Small intestine (tissue), 7 donors: Measurements from ENCODE around the gene TRMT1L. TPM values are rescaled to one million over a fixed set of nuclear protein-coding genes. Genes with fewer than 3 reads are reported as not detected.

ENCODE experiments used
- DNase-seq, 2 donors: peaks; one replicate each; pipeline versions ENCODE4 v3.0.0 to v3.0.0-alpha.2; 2013
- FAIRE-seq: peaks from 2 replicates; lab custom pipeline; 2012; peaks lifted over from hg19 to GRCh38; lab: Jason Lieb, UNC
- H3K27ac ChIP-seq, 3 donors: one replicate each; pipeline ENCODE4 v1.5.1; 2013; ENCODE audit warnings: low read length in 2 of 3, mild to moderate bottlenecking in 2 of 3, control low read depth in 1 of 3, inconsistent platforms in 1 of 3, low read depth in 1 of 3, moderate library complexity in 1 of 3
- H3K27me3 ChIP-seq, 3 donors: one replicate each; pipeline ENCODE4 v1.6.1; 2013; ENCODE audit warnings: low read length in 3 of 3, inconsistent platforms in 1 of 3; ENCODE audit not compliant: control insufficient read depth in 3 of 3, insufficient read depth in 3 of 3
- H3K36me3 ChIP-seq, 3 donors: one replicate each; pipeline ENCODE4 v1.6.1; 2013; ENCODE audit warnings: low read length in 3 of 3, inconsistent platforms in 1 of 3, low read depth in 1 of 3, mild to moderate bottlenecking in 1 of 3, moderate library complexity in 1 of 3; ENCODE audit not compliant: control insufficient read depth in 3 of 3, insufficient read depth in 2 of 3
- H3K4me1 ChIP-seq, 3 donors: one replicate each; pipeline ENCODE4 v1.6.1; 2013; ENCODE audit warnings: low read length in 2 of 3, inconsistent platforms in 1 of 3, low read depth in 1 of 3, mild to moderate bottlenecking in 1 of 3, moderate library complexity in 1 of 3; ENCODE audit not compliant: control insufficient read depth in 3 of 3, insufficient read depth in 2 of 3
- H3K4me3 ChIP-seq, 3 donors: one replicate each; pipeline ENCODE4 v1.5.1; 2013; ENCODE audit warnings: low read length in 3 of 3, control low read depth in 1 of 3, inconsistent platforms in 1 of 3, low read depth in 1 of 3, mild to moderate bottlenecking in 1 of 3, moderate library complexity in 1 of 3
- H3K9me3 ChIP-seq, 2 donors: one replicate each; pipeline ENCODE4 v1.6.1; 2013; ENCODE audit warnings: low read depth in 1 of 2, low read length in 1 of 2; ENCODE audit not compliant: control insufficient read depth in 2 of 2, insufficient read depth in 1 of 2
- WGBS, 3 donors: extraction: QIAGEN DNeasy Blood & Tissue Kit; methylation state at CpG; one replicate each; pipeline ENCODE4 v1.1.7; 2013; 5-methylcytosine and 5-hydroxymethylcytosine counted together
- polyA plus RNA-seq, 4 donors: library from polyadenylated mRNA; stranded (reverse) in 3 of 4; unstranded in 1 of 4; fragments of 200-250 nt in 3 of 4; fragments of 120-200 nt in 1 of 4; gene quantifications; one replicate each; pipeline versions ENCODE4 v1.2.1 to v1.2.3, GENCODE V29; 2013
- donor health status: healthy with polysubstance abuse.
- donor health status: control.
- donor health status: control.
- donor health status: Bipolar disorder and iron deficiency.
- donor health status: healthy.

The TRMT1L gene
- polyA plus RNA-seq, 4 donors, result 5.4 to 16.8 (median 10.1) TPM

GRCh38 chr1:185108321-185108720 lies 48.4 kb downstream of the TRMT1L start:
- Histone ChIP-seq H3K27me3 (no peaks in the 10 kb centered on the region), H3K4me3 (no peak overlapping the region), H3K9me3 (peaks cover 0 to 21% of the 10 kb centered on the region in 2 donors), H3K4me1 (no peaks in the 10 kb centered on the region), H3K36me3 (peaks cover 0 to 2% (median 0%) of the 10 kb centered on the region in 3 donors), H3K27ac (no peak overlapping the region)
- no peak for DNase-seq
- no peak for FAIRE-seq

GRCh38 chr1:185105121-185105520 lies 51.6 kb downstream of the TRMT1L start:
- Histone ChIP-seq H3K27me3 (no peaks in the 10 kb centered on the region), H3K36me3 (peaks cover 0 to 2% (median 0%) of the 10 kb centered on the region in 3 donors), H3K27ac (no peak overlapping the region), H3K9me3 (peaks cover 0 to 19% of the 10 kb centered on the region in 2 donors), H3K4me1 (no peaks in the 10 kb centered on the region), H3K4me3 (no peak overlapping the region)
- DNase-seq (no peak), FAIRE-seq (no peak)
- WGBS, 3 donors, result 92 to 98% (median 96%) methylated on average over 3 of the region's 3 CpGs

GRCh38 chr1:185104083-185104482 lies 52.7 kb downstream of the TRMT1L start:
- FAIRE-seq (no peak), DNase-seq (no peak)
- H3K4me1 ChIP-seq, result no peaks in the 10 kb centered on the region
- peaks cover 0 to 11% of the 10 kb centered on the region in 2 donors for H3K9me3 ChIP-seq
- H3K4me3 ChIP-seq, result no peak overlapping the region
- H3K27me3 ChIP-seq, result no peaks in the 10 kb centered on the region
- peaks cover 0 to 2% (median 1%) of the 10 kb centered on the region in 3 donors for H3K36me3 ChIP-seq
- WGBS, 3 donors, result 79 to 93% (median 88%) methylated on average over 3 of the region's 3 CpGs
- H3K27ac ChIP-seq, result no peak overlapping the region

- Histone ChIP-seq H3K27ac (no peak overlapping the region), H3K9me3 (no peaks in the 10 kb centered on the region), H3K4me1 (no peaks in the 10 kb centered on the region), H3K36me3 (peaks cover 0 to 11% (median 2%) of the 10 kb centered on the region in 3 donors), H3K4me3 (no peak overlapping the region), H3K27me3 (no peaks in the 10 kb centered on the region)
- 80 to 92% (median 86%) methylated on average over 2 of the region's 2 CpGs for WGBS, 3 donors
- FAIRE-seq (no peak), DNase-seq (no peak)
These were observed 60.2 kb downstream of the TRMT1L start for GRCh38 chr1:185096531-185096930.

- FAIRE-seq (no peak), DNase-seq (no peak)
- no peaks in the 10 kb centered on the region for H3K4me1 ChIP-seq
- no peak overlapping the region for H3K27ac ChIP-seq
- peaks cover 2 to 14% (median 3%) of the 10 kb centered on the region in 3 donors for H3K36me3 ChIP-seq
- no peaks in the 10 kb centered on the region for H3K9me3 ChIP-seq
- no peak overlapping the region for H3K4me3 ChIP-seq
- 95 to 97% (median 95%) methylated on average over 2 of the region's 2 CpGs for WGBS, 3 donors
- H3K27me3 ChIP-seq, result no peaks in the 10 kb centered on the region
These were observed 62.0 kb downstream of the TRMT1L start for GRCh38 chr1:185094761-185095160.

GRCh38 chr1:185091480-185091879 lies 65.3 kb downstream of the TRMT1L start:
- Histone ChIP-seq H3K4me3 (no peak overlapping the region), H3K27me3 (no peaks in the 10 kb centered on the region), H3K9me3 (no peaks in the 10 kb centered on the region), H3K4me1 (no peaks in the 10 kb centered on the region), H3K36me3 (peaks cover 3 to 14% (median 5%) of the 10 kb centered on the region in 3 donors), H3K27ac (no peak overlapping the region)
- no peak for FAIRE-seq
- 81 to 86% (median 86%) methylated on average over 5 of the region's 5 CpGs for WGBS, 3 donors
- DNase-seq, result no peak

GRCh38 chr1:185087746-185088145 lies 69.0 kb downstream of the TRMT1L start:
- H3K27me3 ChIP-seq, result no peaks in the 10 kb centered on the region
- H3K9me3 ChIP-seq, result no peaks in the 10 kb centered on the region
- no peak overlapping the region for H3K27ac ChIP-seq
- FAIRE-seq (no peak), DNase-seq (no peak)
- H3K4me1 ChIP-seq, result no peaks in the 10 kb centered on the region
- peaks cover 3 to 14% (median 3%) of the 10 kb centered on the region in 3 donors for H3K36me3 ChIP-seq
- no peak overlapping the region for H3K4me3 ChIP-seq

- 94 to 100% (median 94%) methylated on average over 1 of the region's 1 CpG for WGBS, 3 donors
- no peak for FAIRE-seq
- H3K36me3 ChIP-seq, result peaks cover 3 to 12% (median 3%) of the 10 kb centered on the region in 3 donors
These were observed 69.7 kb downstream of the TRMT1L start for GRCh38 chr1:185087101-185087500.

GRCh38 chr1:185083818-185084217 lies 72.9 kb downstream of the TRMT1L start:
- no peak overlapping the region for H3K27ac ChIP-seq
- peaks cover 0 to 4% (median 3%) of the 10 kb centered on the region in 3 donors for H3K36me3 ChIP-seq
- no peaks in the 10 kb centered on the region for H3K4me1 ChIP-seq
- peaks cover 0 to 3% of the 10 kb centered on the region in 2 donors for H3K9me3 ChIP-seq
- 95 to 100% (median 97%) methylated on average over 2 of the region's 2 CpGs for WGBS, 3 donors
- H3K27me3 ChIP-seq, result no peaks in the 10 kb centered on the region
- H3K4me3 ChIP-seq, result no peak overlapping the region
- FAIRE-seq (no peak), DNase-seq (no peak)

More at GRCh38 chr1:185087101-185087500, 69.7 kb downstream of the TRMT1L start:
- no peak for DNase-seq
- H3K9me3 ChIP-seq, result no peaks in the 10 kb centered on the region
- no peak overlapping the region for H3K4me3 ChIP-seq
- no peaks in the 10 kb centered on the region for H3K4me1 ChIP-seq
- H3K27me3 ChIP-seq, result no peaks in the 10 kb centered on the region
- H3K27ac ChIP-seq, result no peak overlapping the region
